ENCODE measurements around the gene MIPEP. TPM values are rescaled to one million over a fixed set of nuclear protein-coding genes. Genes with fewer than 3 reads are reported as not detected.

MIPEP gene
- total and polyA plus RNA-seq, 9 of the 15 experiments (the other 6 are each of a cell fraction or from before 2014, with no cell fraction given) = 1.7 to 19.3 (median 13.1) TPM

DNA sequence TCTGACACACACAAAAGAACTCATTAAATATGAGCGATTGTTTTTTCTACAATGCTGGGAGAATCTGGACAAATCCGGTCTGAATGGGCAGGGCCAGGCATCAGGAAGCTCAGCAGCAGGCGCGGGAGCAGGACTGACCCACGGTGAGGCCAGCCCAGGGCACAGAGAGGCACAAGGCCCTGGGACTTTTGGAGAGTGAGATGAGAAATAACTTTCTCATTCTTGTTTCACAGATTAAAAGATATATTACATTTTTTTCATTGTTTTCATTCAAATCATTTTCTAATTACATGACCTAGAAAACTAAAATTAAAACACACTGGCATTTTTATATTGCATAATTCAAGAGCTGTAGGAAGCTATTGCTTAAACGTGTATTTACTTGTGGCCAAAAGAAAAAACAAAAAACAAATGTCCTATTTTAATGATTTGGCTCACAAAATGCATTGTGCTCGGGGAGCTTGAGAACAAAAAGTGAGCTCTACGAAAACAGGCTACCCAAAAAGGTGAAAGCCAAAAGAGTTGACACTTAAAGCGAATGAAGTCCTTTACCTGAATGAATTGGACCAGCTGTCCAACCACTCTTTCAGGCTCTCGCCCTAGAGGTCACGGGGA lies 185.8 kb downstream of the MIPEP start:
- Histone ChIP-seq H3K79me2 (ENCODE audit: control insufficient read depth, insufficient read depth, low read length) (no peaks in the 10 kb centered on the region), H3K9ac (ENCODE audit: insufficient read depth in 1 of 2, low read depth in 2 of 2, low read length in 2 of 2) (no peak overlapping the region), H3K27ac (ENCODE audit: extremely low read depth, low read depth, low read length) (no peak overlapping the region), H3K4me1 (replicated peaks in 1 of 2; ENCODE audit: control insufficient read depth in 2 of 2, insufficient read depth in 2 of 2, low read length in 2 of 2) (no peaks in the 10 kb centered on the region), H3K9me3 (replicated peaks; ENCODE audit: control insufficient read depth, insufficient read depth, low read depth, low read length) (no peaks in the 10 kb centered on the region), H4K20me1 (replicated peaks; ENCODE audit: control insufficient read depth, insufficient read depth, low read length) (no peaks in the 10 kb centered on the region), H3K36me3 (ENCODE audit: control insufficient read depth, insufficient read depth, low read length) (no peaks in the 10 kb centered on the region), H2AFZ (ENCODE audit: low read depth, low read length) (no peak overlapping the region), H3K9me1 (ENCODE audit: control insufficient read depth, insufficient read depth, low read length) (no peaks in the 10 kb centered on the region), H3K4me2 (ENCODE audit: insufficient read depth, low read length) (no peak overlapping the region), H3K27me3 (ENCODE audit: control insufficient read depth in 2 of 2, insufficient read depth in 2 of 2, low read length in 2 of 2) (peaks cover 8 to 38% of the 10 kb centered on the region in 2 experiments), H3K4me3 (no peak overlapping the region)
- ChIA-PET CTCF (ENCODE audit: low intra/inter-chr PET ratio) (no interaction called here), POLR2A (no interaction called here)
- no peak for ATAC-seq
- no TSS peak for BruUV-seq (replicated peaks)
- WGBS (ENCODE audit: insufficient coverage, low coverage, missing lambda C conversion rate) = 0% methylated on average over 11 of the region's 11 CpGs
- no peak for TF ChIP-seq ZNF217 (CRISPR knock-in tag; IDR thresholded peaks at IDR 0.05)
- no peak for TF ChIP-seq NR2C1 (IDR thresholded peaks at IDR 0.05)
- TF ChIP-seq NR2C1 (tag; IDR thresholded peaks at IDR 0.05) = no peak
- TF ChIP-seq NCOA1 (IDR thresholded peaks at IDR 0.05; ENCODE audit: low read depth) = no peak
- no peak for TF ChIP-seq ZNF707 (CRISPR knock-in tag; conservative IDR thresholded peaks at IDR 0.05)
- no peak for TF ChIP-seq TRIM28 (IDR thresholded peaks at IDR 0.05)
- TF ChIP-seq ZNF174 (CRISPR knock-in tag; IDR thresholded peaks at IDR 0.05) = no peak
- TF ChIP-seq TCF3 (CRISPR knock-in tag; IDR thresholded peaks at IDR 0.05) = no peak
- DNase-seq (ENCODE audit: extremely low read depth in 1 of 4, low spot score in 3 of 4) = no peak
- no peak for FAIRE-seq
- in situ Hi-C loops (cut with MboI) = no loop called here
- intact Hi-C loops (cut with micrococcal nuclease) = no loop called here

Measured in K562 (cell line).